ENCODE measurements around the gene OLFML2A.

Gene OLFML2A

GRCh38 chr9:124852829-124853531, 76.0 kb downstream of the OLFML2A start, which contains the start of gene WDR38:
WDR38 (plus strand) TSS chr9:124853460; CDS start chr9:124853532, 72 bp downstream.
- no peaks in the 10 kb centered on the region for H3K4me1 ChIP-seq (ENCODE audit: control insufficient read depth, insufficient read depth, low read length)
- H3K27ac ChIP-seq (ENCODE audit: extremely low read depth, low read depth, low read length) = no peak within 1 kb of the TSS
- peaks cover 0 to 16% of the 10 kb centered on the region in 2 experiments; a peak in 1 of 3 replicates for H3K36me3 ChIP-seq (ENCODE audit: control insufficient read depth in 2 of 2, insufficient read depth in 1 of 2, low read length in 2 of 2)
- peak within 1 kb of the TSS; percentile 47 for H3K4me3 ChIP-seq (ENCODE audit: low read depth, low read length)
- ChIA-PET POLR2A (interaction anchor here (0.5 to 10.0 kb wide), 11 partner anchors 9 to 153 kb away, joined by 3 to 201 read pairs (median 3); partner anchors contain the start of genes ARPC5L, NR6A1, OLFML2A and RPL35), CTCF (interaction anchor here (0.6 to 31.1 kb wide), 51 partner anchors 9 to 522 kb away, joined by 3 to 1257 read pairs (median 5); partner anchors contain the start of genes ARPC5L, NR6A1, OLFML2A and RPL35)
- H3K9me3 ChIP-seq (ENCODE audit: control insufficient read depth, insufficient read depth, low read depth, low read length) = no peaks in the 10 kb centered on the region
- TF ChIP-seq ZNF548 (tag by site-specific recombination; IDR thresholded peaks at IDR 0.05) = no peak
- no peak for TF ChIP-seq ZNF354C (tag by site-specific recombination; IDR thresholded peaks at IDR 0.05; ENCODE audit: borderline replicate concordance, low read depth)
- no peak for TF ChIP-seq ZNF138 (tag by site-specific recombination; IDR thresholded peaks at IDR 0.05; ENCODE audit: borderline replicate concordance)
- TF ChIP-seq ZNF76 (tag by site-specific recombination; IDR thresholded peaks at IDR 0.05; ENCODE audit: borderline replicate concordance, low read depth) = peak; percentile 50; the same call in 1 of the 2 replicates
- no peak for TF ChIP-seq ZNF521 (tag by site-specific recombination; IDR thresholded peaks at IDR 0.05)
- TF ChIP-seq ZNF221 (tag by site-specific recombination; IDR thresholded peaks at IDR 0.05; ENCODE audit: borderline replicate concordance) = no peak
- TF ChIP-seq GLI4 (tag by site-specific recombination; IDR thresholded peaks at IDR 0.05) = no peak
- TF ChIP-seq ZNF610 (tag by site-specific recombination; IDR thresholded peaks at IDR 0.05; ENCODE audit: borderline replicate concordance) = no peak
- TF ChIP-seq ZNF394 (tag by site-specific recombination; IDR thresholded peaks at IDR 0.05; ENCODE audit: borderline replicate concordance) = no peak
- TF ChIP-seq ZBTB48 (tag by site-specific recombination; IDR thresholded peaks at IDR 0.05) = peak; percentile 84
- TF ChIP-seq HOXD13 (CRISPR knock-in tag; IDR thresholded peaks at IDR 0.05; ENCODE audit: borderline replicate concordance) = no peak
- TF ChIP-seq ZNF311 (tag by site-specific recombination; IDR thresholded peaks at IDR 0.05; ENCODE audit: borderline replicate concordance) = no peak
- no peak for TF ChIP-seq TRIM28 (IDR thresholded peaks at IDR 0.05; ENCODE audit: borderline replicate concordance, low read length)
- no peak for TF ChIP-seq ZNF366 (tag by site-specific recombination; conservative IDR thresholded peaks at IDR 0.05)
- no peak for TF ChIP-seq ZSCAN23 (tag by site-specific recombination; IDR thresholded peaks at IDR 0.05)
- no peak for TF ChIP-seq ZNF239 (tag by site-specific recombination; IDR thresholded peaks at IDR 0.05)
- peak; percentile 47; the same call in 1 of the 2 replicates for TF ChIP-seq ZIC2 (tag by site-specific recombination; IDR thresholded peaks at IDR 0.05)
- TF ChIP-seq ZSCAN30 (tag by site-specific recombination; IDR thresholded peaks at IDR 0.05) = peak; percentile 83; the same call in 1 of the 2 replicates
- no peak for TF ChIP-seq ZNF16 (tag by site-specific recombination; IDR thresholded peaks at IDR 0.05; ENCODE audit: low read depth)
- no peak for TF ChIP-seq ZNF114 (tag by site-specific recombination; IDR thresholded peaks at IDR 0.05)
- TF ChIP-seq ZNF266 (tag by site-specific recombination; IDR thresholded peaks at IDR 0.05; ENCODE audit: low read depth) = no peak
- no peak for TF ChIP-seq ZNF514 (tag by site-specific recombination; IDR thresholded peaks at IDR 0.05)
- peak; percentile 41; the same call in 1 of the 2 replicates for TF ChIP-seq BCL11A (tag by site-specific recombination; IDR thresholded peaks at IDR 0.05; ENCODE audit: low read depth)
- no peak for TF ChIP-seq ZNF585B (tag by site-specific recombination; IDR thresholded peaks at IDR 0.05)
- no peak for TF ChIP-seq ZNF777 (tag by site-specific recombination; IDR thresholded peaks at IDR 0.05; ENCODE audit: borderline replicate concordance)
- peak; percentile 49; the same call in 1 of the 2 replicates for TF ChIP-seq HIC1 (tag by site-specific recombination; IDR thresholded peaks at IDR 0.05)
- peak; percentile 66; the same call in 1 of the 2 replicates for TF ChIP-seq ZNF501 (tag by site-specific recombination; IDR thresholded peaks at IDR 0.05)
- TF ChIP-seq ZBTB26 (tag by site-specific recombination; optimal IDR thresholded peaks at IDR 0.05) = peak; percentile 95
- TF ChIP-seq ZNF645 (tag by site-specific recombination; IDR thresholded peaks at IDR 0.05) = no peak
- no peak for TF ChIP-seq KLF7 (tag by site-specific recombination; IDR thresholded peaks at IDR 0.05; ENCODE audit: borderline replicate concordance)

Data from HEK293 (cell line).